H9 (cell line): ENCODE results near the gene CELF4. TPM values are rescaled to one million over a fixed set of nuclear protein-coding genes. Genes with fewer than 3 reads are reported as not detected.

Experiments
- DNase-seq: peaks from one replicate; pipeline ENCODE4 v3.0.0-alpha.2; 2017
- H2AFZ ChIP-seq: one replicate; pipeline ENCODE4 v1.6.1; 2013; ENCODE audit warnings: mild to moderate bottlenecking, low read length, control low read depth, moderate library complexity
- H2AK5ac ChIP-seq: 2 replicates; pipeline ENCODE4 v1.6.1; 2013; ENCODE audit warnings: low read length, control low read depth, mixed read lengths; ENCODE audit not compliant: insufficient read length
- H2BK120ac ChIP-seq: one replicate; pipeline ENCODE4 v1.6.1; 2013; ENCODE audit warnings: low read depth, mild to moderate bottlenecking, low read length, control low read depth, inconsistent platforms; ENCODE audit not compliant: poor library complexity, severe bottlenecking
- H2BK12ac ChIP-seq: 2 replicates; pipeline ENCODE4 v1.6.1; 2013; ENCODE audit warnings: low read length, control low read depth, mixed read lengths, low read depth; ENCODE audit not compliant: insufficient read length
- H2BK15ac ChIP-seq: 2 replicates; pipeline ENCODE4 v1.6.1; 2013; ENCODE audit warnings: low read depth, low read length, control low read depth
- H2BK20ac ChIP-seq: one replicate; pipeline ENCODE4 v1.6.1; 2013; ENCODE audit warnings: low read depth, mild to moderate bottlenecking, low read length, control low read depth, inconsistent platforms; ENCODE audit not compliant: poor library complexity, severe bottlenecking
- H2BK5ac ChIP-seq: 2 replicates; pipeline ENCODE4 v1.6.1; 2013; ENCODE audit warnings: low read length, control low read depth, mixed read lengths; ENCODE audit not compliant: insufficient read length
- H3K14ac ChIP-seq: 2 replicates; pipeline ENCODE4 v1.6.1; 2013; ENCODE audit warnings: low read length, control low read depth; ENCODE audit not compliant: insufficient read depth
- H3K18ac ChIP-seq: 2 replicates; pipeline ENCODE4 v1.6.1; 2013; ENCODE audit warnings: low read depth, mild to moderate bottlenecking, mixed read lengths, low read length, control low read depth; ENCODE audit not compliant: insufficient read length
- H3K23ac ChIP-seq: 2 replicates; pipeline ENCODE4 v1.6.1; 2013; ENCODE audit warnings: low read length, control low read depth, mixed read lengths, low read depth; ENCODE audit not compliant: insufficient read length
- H3K23me2 ChIP-seq: 2 replicates; pipeline ENCODE4 v1.6.1; 2013; ENCODE audit warnings: low read depth, mild to moderate bottlenecking, mixed read lengths, low read length, control low read depth; ENCODE audit not compliant: insufficient read length, poor library complexity, severe bottlenecking
- H3K27ac ChIP-seq: 2 replicates; pipeline ENCODE4 v1.5.1; 2013; ENCODE audit warnings: low read length, control low read depth, mixed read lengths, low read depth; ENCODE audit not compliant: insufficient read length
- H3K27me3 ChIP-seq: 2 replicates; pipeline ENCODE4 v1.6.1; 2013; ENCODE audit warnings: low read length, control low read depth, inconsistent platforms; ENCODE audit not compliant: insufficient read depth
- H3K4ac ChIP-seq: 2 replicates; pipeline ENCODE4 v1.6.1; 2013; ENCODE audit warnings: low read depth, mild to moderate bottlenecking, control low read depth, inconsistent platforms, low read length, moderate library complexity
- H3K4me1 ChIP-seq: 2 replicates; pipeline ENCODE4 v1.6.1; 2013; ENCODE audit warnings: low read length, control low read depth, inconsistent platforms; ENCODE audit not compliant: insufficient read depth
- H3K4me2 ChIP-seq: 2 replicates; pipeline ENCODE4 v1.6.1; 2013; ENCODE audit warnings: low read length, control low read depth, mixed read lengths; ENCODE audit not compliant: insufficient read length, insufficient read depth
- H3K56ac ChIP-seq: 2 replicates; pipeline ENCODE4 v1.6.1; 2013; ENCODE audit warnings: low read depth, mild to moderate bottlenecking, mixed read lengths, low read length, control low read depth; ENCODE audit not compliant: insufficient read length
- H3K79me1 ChIP-seq: 2 replicates; pipeline ENCODE4 v1.6.1; 2013; ENCODE audit warnings: low read depth, mild to moderate bottlenecking, moderate library complexity, low read length, control low read depth, inconsistent platforms; ENCODE audit not compliant: insufficient read depth, poor library complexity, severe bottlenecking
- H3K79me2 ChIP-seq: 2 replicates; pipeline ENCODE4 v1.6.1; 2013; ENCODE audit warnings: low read length, control low read depth, inconsistent platforms; ENCODE audit not compliant: insufficient read depth
- H3K9ac ChIP-seq: 2 replicates; pipeline ENCODE4 v1.6.1; 2013; ENCODE audit warnings: low read length, control low read depth, mixed read lengths; ENCODE audit not compliant: insufficient read length; ENCODE audit errors: extremely low read depth
- H3K9me3 ChIP-seq: one replicate; pipeline ENCODE4 v1.6.1; 2013; ENCODE audit warnings: low read depth, low read length, inconsistent platforms; ENCODE audit not compliant: control insufficient read depth
- H3T11ph ChIP-seq: one replicate; pipeline ENCODE4 v1.6.1; 2013; ENCODE audit warnings: mild to moderate bottlenecking, low read length, control low read depth, inconsistent platforms
- H4K20me1 ChIP-seq: one replicate; pipeline ENCODE4 v1.6.1; 2013; ENCODE audit not compliant: control insufficient read depth, insufficient read length, insufficient read depth
- H4K5ac ChIP-seq: 2 replicates; pipeline ENCODE4 v1.6.1; 2013; ENCODE audit warnings: low read depth, mild to moderate bottlenecking, mixed read lengths, low read length, control low read depth; ENCODE audit not compliant: insufficient read length
- H4K8ac ChIP-seq: replicated peaks from 2 replicates; pipeline ENCODE4 v1.6.1; 2013; ENCODE audit warnings: low read length, control low read depth, mixed read lengths, low read depth; ENCODE audit not compliant: insufficient read length
- H4K91ac ChIP-seq: 2 replicates; pipeline ENCODE4 v1.6.1; 2013; ENCODE audit warnings: low read depth, mild to moderate bottlenecking, moderate library complexity, mixed read lengths, low read length, control low read depth; ENCODE audit not compliant: insufficient read length
- H3K27ac Mint-ChIP-seq, 3 experiments: 2 replicates in 2 of 3; 3 replicates in 1 of 3; pipeline ENCODE4 v1.8.0; 2020 to 2021; ENCODE audit warnings: mixed read lengths in 3 of 3, mild to moderate bottlenecking in 1 of 3, moderate library complexity in 1 of 3
- H3K27me3 Mint-ChIP-seq: 2 replicates; pipeline ENCODE4 v1.8.0; 2021; ENCODE audit warnings: low read depth, mild to moderate bottlenecking, moderate library complexity, mixed read lengths
- H3K36me3 Mint-ChIP-seq, 3 experiments: 2 replicates in 2 of 3; 3 replicates in 1 of 3; pipeline ENCODE4 v1.8.0; 2020 to 2021; ENCODE audit warnings: low read depth in 3 of 3, mixed read lengths in 3 of 3; ENCODE audit not compliant: insufficient read depth in 1 of 3
- H3K4me1 Mint-ChIP-seq, 2 experiments: 2 replicates each; pipeline ENCODE4 v1.8.0; 2020; ENCODE audit warnings: mixed read lengths in 2 of 2
- H3K4me3 Mint-ChIP-seq, 2 experiments: 2 replicates in 1 of 2; 3 replicates in 1 of 2; pipeline ENCODE4 v1.8.0; 2020 to 2021; ENCODE audit warnings: mild to moderate bottlenecking in 2 of 2, mixed read lengths in 2 of 2, moderate library complexity in 1 of 2
- H3K9me3 Mint-ChIP-seq, 2 experiments: 2 replicates in 1 of 2; 3 replicates in 1 of 2; pipeline ENCODE4 v1.8.0; 2020; ENCODE audit warnings: mild to moderate bottlenecking in 2 of 2, mixed read lengths in 2 of 2, moderate library complexity in 1 of 2
- CTCF ChIP-seq: fragments of 200-600 bp; sonication (generic); conservative IDR thresholded peaks from 3 replicates; pipeline ENCODE4 v1.8.0; 2021; ENCODE audit warnings: antibody characterized with exemption, mild to moderate bottlenecking
- whole genome bisulfite sequencing: extraction: QIAGEN DNeasy Blood & Tissue Kit; methylation state at CpG from one replicate; pipeline ENCODE4 v1.1.7; 2013; ENCODE audit warnings: missing lambda C conversion rate, low lambda C conversion rate, mixed read lengths; ENCODE audit not compliant: insufficient read length; ENCODE audit errors: extremely low coverage; 5-methylcytosine and 5-hydroxymethylcytosine counted together
- total RNA-seq: library from RNA; stranded (reverse); gene quantifications from 2 replicates; pipeline ENCODE4 v1.2.1, GENCODE V29; 2021

The CELF4 gene
- total RNA-seq, 1 experiment from 2014 or later: 1.1 TPM

GRCh38 chr18:37355772-37356171 lies 209.8 kb downstream of the CELF4 start:
- H3K23ac ChIP-seq: no peak overlapping the region
- H2BK5ac ChIP-seq: no peak overlapping the region

More at GRCh38 chr18:37355772-37356171, 209.8 kb downstream of the CELF4 start:
- DNase-seq: no peak
- Histone ChIP-seq H3K9me3 (no peaks in the 10 kb centered on the region), H3K27me3 (peaks cover 12% of the 10 kb centered on the region; the same call in 1 of the 2 replicates), H3K79me2 (no peaks in the 10 kb centered on the region), H2AFZ (no peak overlapping the region), H3K56ac (no peak overlapping the region), H4K5ac (no peak overlapping the region), H3K4ac (no peak overlapping the region), H2BK20ac (no peak overlapping the region), H3K79me1 (no peaks in the 10 kb centered on the region), H3K14ac (no peak overlapping the region; the same call in 1 of the 2 replicates), H4K91ac (no peak overlapping the region), H4K20me1 (no peaks in the 10 kb centered on the region), H2BK120ac (no peak overlapping the region), H3K4me2 (no peak overlapping the region), H3K18ac (no peak overlapping the region), H2AK5ac (no peak overlapping the region), H3T11ph (no peak overlapping the region), H3K27ac (no peak overlapping the region), H2BK15ac (no peak overlapping the region), H4K8ac (no peak overlapping the region), H3K4me1 (peaks cover under 1% of the 10 kb centered on the region; the same call in 1 of the 2 replicates), H3K9ac (no peak overlapping the region), H2BK12ac (no peak overlapping the region), H3K23me2 (no peaks in the 10 kb centered on the region)
- TF ChIP-seq CTCF: no peak
- no peaks in the 10 kb centered on the region for H3K9me3 Mint-ChIP-seq
- no CpG with 5 or more reads among the region's 3 CpGs for WGBS
- no peaks in the 10 kb centered on the region for H3K36me3 Mint-ChIP-seq
- no peak overlapping the region for H3K4me3 Mint-ChIP-seq
- no peak overlapping the region for H3K27ac Mint-ChIP-seq
- peaks cover 4 to 5% of the 10 kb centered on the region in 2 experiments for H3K4me1 Mint-ChIP-seq
- peaks cover 71% of the 10 kb centered on the region for H3K27me3 Mint-ChIP-seq
